H1 (cell line): ENCODE measurements around the gene DUSP3. TPM values are rescaled to one million over a fixed set of nuclear protein-coding genes. Genes with fewer than 3 reads are reported as not detected.

Experiments
- CTCF ChIA-PET: fragments of 300-600 bp; sonication (Branson Sonifier 250); formaldehyde crosslinking; loops from one replicate; lab custom pipeline; 2021; ENCODE audit not compliant: partially characterized antibody; lab: Charles Lee
- POLR2A ChIA-PET: fragments of 300-600 bp; sonication (Branson Sonifier 250); formaldehyde crosslinking; loops from one replicate; lab custom pipeline; 2021; ENCODE audit warnings: inconsistent platforms; ENCODE audit not compliant: partially characterized antibody; lab: Charles Lee
- DNase-seq, 2 experiments: peaks; one replicate each; pipeline versions ENCODE4 v3.0.0 to v3.0.0-alpha.2; 2010 to 2022; ENCODE audit warnings: low spot score in 2 of 2, low read depth in 1 of 2, mixed read lengths in 1 of 2
- FAIRE-seq: peaks from 2 replicates; lab custom pipeline; 2011; peaks lifted over from hg19 to GRCh38; lab: Jason Lieb, UNC
- H2AFZ ChIP-seq: 2 replicates; pipeline ENCODE4 v1.8.1; 2012; ENCODE audit warnings: low read length, inconsistent platforms
- H2AK5ac ChIP-seq: 2 replicates; pipeline ENCODE4 v1.6.1; 2013; ENCODE audit warnings: low read depth, low read length
- H2BK120ac ChIP-seq: replicated peaks from 2 replicates; pipeline ENCODE3; 2013; ENCODE audit warnings: low read depth, low read length, inconsistent platforms
- H2BK12ac ChIP-seq: 2 replicates; pipeline ENCODE4 v1.6.1; 2013; ENCODE audit warnings: low read depth, low read length
- H2BK15ac ChIP-seq: 2 replicates; pipeline ENCODE4 v1.6.1; 2013; ENCODE audit warnings: low read length
- H2BK20ac ChIP-seq: 2 replicates; pipeline ENCODE4 v1.6.1; 2013; ENCODE audit warnings: low read length
- H2BK5ac ChIP-seq: 2 replicates; pipeline ENCODE4 v1.6.1; 2013; ENCODE audit warnings: low read depth, low read length
- H3K14ac ChIP-seq: 2 replicates; pipeline ENCODE4 v1.6.1; 2013; ENCODE audit warnings: inconsistent platforms; ENCODE audit not compliant: insufficient read length
- H3K18ac ChIP-seq: 2 replicates; pipeline ENCODE4 v1.6.1; 2013; ENCODE audit warnings: low read length; ENCODE audit errors: extremely low read depth
- H3K23ac ChIP-seq: 2 replicates; pipeline ENCODE4 v1.6.1; 2013; ENCODE audit warnings: inconsistent platforms; ENCODE audit not compliant: insufficient read length
- H3K23me2 ChIP-seq: 2 replicates; pipeline ENCODE4 v1.6.1; 2013; ENCODE audit warnings: low read depth, low read length
- H3K27ac ChIP-seq: 2 replicates; pipeline ENCODE4 v1.6.1; 2011; ENCODE audit warnings: low read depth, low read length, inconsistent platforms
- H3K27me3 ChIP-seq, 4 experiments: replicated peaks in 1 of 4; 1 replicate in 1 of 4; 2 replicates in 3 of 4; pipeline versions ENCODE4 v1.6.1 to v1.8.1; 2011 to 2013; ENCODE audit warnings: low read length in 3 of 4, mild to moderate bottlenecking in 3 of 4, inconsistent platforms in 2 of 4, mixed read lengths in 2 of 4, moderate library complexity in 1 of 4; ENCODE audit not compliant: control insufficient read depth in 3 of 4, insufficient read depth in 3 of 4; ENCODE audit errors: extremely low read depth in 1 of 4
- H3K36me3 ChIP-seq, 4 experiments: 2 replicates each; pipeline versions ENCODE4 v1.6.1 to v1.8.1; 2011 to 2013; ENCODE audit warnings: mild to moderate bottlenecking in 4 of 4, low read length in 3 of 4, moderate library complexity in 2 of 4, control low read depth in 1 of 4, inconsistent platforms in 1 of 4; ENCODE audit not compliant: insufficient read depth in 4 of 4, control insufficient read depth in 2 of 4
- H3K4ac ChIP-seq: replicated peaks from 2 replicates; pipeline ENCODE3; 2013; ENCODE audit warnings: low read length, low read depth, mixed read lengths, inconsistent platforms; ENCODE audit not compliant: insufficient read length
- H3K4me1 ChIP-seq, 4 experiments: replicated peaks in 1 of 4; 1 replicate in 1 of 4; 2 replicates in 3 of 4; pipeline versions ENCODE4 v1.6.1 to v1.8.1; 2011 to 2013; ENCODE audit warnings: low read length in 3 of 4, inconsistent platforms in 2 of 4, mixed read lengths in 1 of 4; ENCODE audit not compliant: insufficient read depth in 4 of 4, control insufficient read depth in 3 of 4
- H3K4me2 ChIP-seq, 2 experiments: 2 replicates each; pipeline versions ENCODE4 v1.6.1 to v1.8.1; 2011 to 2013; ENCODE audit warnings: low read depth in 2 of 2, low read length in 2 of 2, control low read depth in 1 of 2, inconsistent platforms in 1 of 2, mild to moderate bottlenecking in 1 of 2; ENCODE audit not compliant: insufficient read depth in 1 of 2
- H3K4me3 ChIP-seq, 4 experiments: fragments of 200-600, 300-600 bp in 1 of 4; sonication (generic), shearing (Covaris generic), sonication (Bioruptor Twin) in 1 of 4; 2 replicates each; pipeline versions ENCODE4 v1.5.1 to v1.8.1; 2011 to 2016; ENCODE audit warnings: low read length in 4 of 4, low read depth in 3 of 4, control low read depth in 2 of 4, inconsistent platforms in 2 of 4, mild to moderate bottlenecking in 2 of 4, mixed read lengths in 1 of 4, moderate library complexity in 1 of 4; ENCODE audit not compliant: insufficient read depth in 2 of 4; ENCODE audit errors: extremely low read depth in 1 of 4
- H3K56ac ChIP-seq: replicated peaks from 2 replicates; pipeline ENCODE3; 2013; ENCODE audit warnings: low read depth, mild to moderate bottlenecking, mixed read lengths, low read length, inconsistent platforms; ENCODE audit not compliant: insufficient read length
- H3K79me1 ChIP-seq: 2 replicates; pipeline ENCODE4 v1.6.1; 2013; ENCODE audit warnings: low read depth, low read length, control low read depth
- H3K79me2 ChIP-seq, 2 experiments: 2 replicates each; pipeline versions ENCODE4 v1.6.1 to v1.8.1; 2012 to 2013; ENCODE audit warnings: low read length in 2 of 2, mild to moderate bottlenecking in 2 of 2, inconsistent platforms in 1 of 2; ENCODE audit not compliant: insufficient read depth in 2 of 2, control insufficient read depth in 1 of 2
- H3K9ac ChIP-seq, 4 experiments: replicated peaks in 1 of 4; 1 replicate in 1 of 4; 2 replicates in 3 of 4; pipeline versions ENCODE4 v1.6.1 to v1.8.1; 2011 to 2013; ENCODE audit warnings: low read depth in 3 of 4, low read length in 3 of 4, control low read depth in 2 of 4, mild to moderate bottlenecking in 2 of 4, moderate library complexity in 2 of 4, inconsistent platforms in 1 of 4; ENCODE audit errors: extremely low read depth in 1 of 4
- H3K9me3 ChIP-seq, 2 experiments: 2 replicates each; pipeline versions ENCODE4 v1.6.1 to v1.8.1; 2012 to 2013; ENCODE audit warnings: mild to moderate bottlenecking in 2 of 2, moderate library complexity in 2 of 2, control low read depth in 1 of 2, inconsistent platforms in 1 of 2, low read depth in 1 of 2, low read length in 1 of 2, mixed read lengths in 1 of 2; ENCODE audit not compliant: insufficient read depth in 2 of 2
- H4K20me1 ChIP-seq, 2 experiments: replicated peaks in 1 of 2; 2 replicates each; pipeline versions ENCODE3 to v1.8.1; 2011 to 2013; ENCODE audit warnings: inconsistent platforms in 2 of 2, low read length in 2 of 2, mild to moderate bottlenecking in 1 of 2; ENCODE audit not compliant: insufficient read depth in 2 of 2, control insufficient read depth in 1 of 2
- H4K5ac ChIP-seq: 2 replicates; pipeline ENCODE4 v1.6.1; 2013; ENCODE audit warnings: low read length, low read depth, mixed read lengths, inconsistent platforms; ENCODE audit not compliant: insufficient read length
- H4K8ac ChIP-seq: 2 replicates; pipeline ENCODE4 v1.8.0; 2013; ENCODE audit warnings: mild to moderate bottlenecking, moderate library complexity, low read length, inconsistent platforms; ENCODE audit not compliant: insufficient read depth; ENCODE audit errors: extremely low read depth
- H4K91ac ChIP-seq: replicated peaks from 2 replicates; pipeline ENCODE3; 2013; ENCODE audit warnings: low read length, mixed read lengths, inconsistent platforms; ENCODE audit not compliant: insufficient read length
- POLR2AphosphoS5 ChIP-seq: IDR thresholded peaks from 2 replicates; pipeline ENCODE4 v1.6.1; 2011; ENCODE audit warnings: low read depth, low read length
- RBBP5 ChIP-seq: IDR thresholded peaks from 2 replicates; pipeline ENCODE4 v1.7.1; 2012; ENCODE audit warnings: low read depth, mild to moderate bottlenecking, inconsistent platforms, low read length, moderate library complexity, borderline replicate concordance
- SIN3A ChIP-seq, 2 experiments: IDR thresholded peaks in 1 of 2; conservative IDR thresholded peaks in 1 of 2; 2 replicates each; pipeline ENCODE4 v1.6.1; 2011 to 2012; ENCODE audit warnings: low read length in 2 of 2, improper control_type of control experiment in 1 of 2, low read depth in 1 of 2, mild to moderate bottlenecking in 1 of 2
- SIRT6 ChIP-seq: IDR thresholded peaks from one replicate; pipeline ENCODE4 v1.7.1; 2012; ENCODE audit warnings: low read length, inconsistent platforms
- SP1 ChIP-seq: IDR thresholded peaks from 2 replicates; pipeline ENCODE4 v1.6.1; 2011; ENCODE audit warnings: low read depth, low read length
- SP2 ChIP-seq: IDR thresholded peaks from 2 replicates; pipeline ENCODE4 v1.6.1; 2012; ENCODE audit warnings: mild to moderate bottlenecking, low read length, inconsistent platforms
- WGBS, 2 experiments: shearing (Covaris generic) in 1 of 2; methylation state at CpG; one replicate each; pipeline versions ENCODE4 v1.1.6 to v1.1.7; 2013 to 2015; ENCODE audit warnings: low lambda C conversion rate in 2 of 2, mixed read lengths in 2 of 2, inconsistent platforms in 1 of 2, low coverage in 1 of 2, missing lambda C conversion rate in 1 of 2; ENCODE audit not compliant: insufficient replicate concordance in 2 of 2, insufficient coverage in 1 of 2, insufficient read length in 1 of 2; ENCODE audit errors: extremely low coverage in 1 of 2, missing lambda C conversion rate in 1 of 2; 5-methylcytosine and 5-hydroxymethylcytosine counted together
- polyA plus RNA-seq, 7 experiments: library from polyadenylated mRNA; depleted of rRNA in 3 of 7; stranded (reverse) in 5 of 7; unstranded in 2 of 7; fragments of >200 nt in 5 of 7; fragments of 200-250 nt in 2 of 7; gene quantifications; 1 replicate in 5 of 7; 2 replicates in 1 of 7; 4 replicates in 1 of 7; pipeline versions ENCODE4 v1.2.1 to v1.2.3, GENCODE V29; 2011 to 2013; ENCODE audit warnings: missing spikeins in 2 of 7, mixed read lengths in 2 of 7
- total RNA-seq: library from RNA; stranded (reverse); fragmentation: NEBNext Ultra II Directional; extraction: Animal tissue kit (Norgen Biotek cat#: 25700); gene quantifications from 2 replicates; pipeline ENCODE4 v1.2.1, GENCODE V29; 2021

The DUSP3 gene
- total and polyA plus RNA-seq, 2 of the 8 experiments (the other 6 are each of a cell fraction or from before 2014, with no cell fraction given): 15.1 to 21.2 TPM

- Histone ChIP-seq H4K5ac (no peak overlapping the region), H3K4me1 (no peaks in the 10 kb centered on the region; a peak in 1 of 7 replicates), H3K23me2 (no peaks in the 10 kb centered on the region), H4K91ac (no peak overlapping the region), H3K79me1 (no peaks in the 10 kb centered on the region), H3K9me3 (no peaks in the 10 kb centered on the region), H3K56ac (no peak overlapping the region), H3K9ac (no peak overlapping the region), H2BK15ac (no peak overlapping the region), H3K27ac (no peak overlapping the region; the same call in 1 of the 2 replicates), H3K27me3 (no peaks in the 10 kb centered on the region), H2BK5ac (no peak overlapping the region), H3K4me3 (no peak overlapping the region), H2AK5ac (no peak overlapping the region), H3K4ac (no peak overlapping the region), H2BK20ac (no peak overlapping the region), H3K18ac (no peak overlapping the region), H3K36me3 (peaks cover 0 to 8% (median 0%) of the 10 kb centered on the region in 4 experiments; a peak in 3 of 8 replicates), H4K20me1 (no peaks in the 10 kb centered on the region), H3K14ac (no peak overlapping the region), H3K79me2 (no peaks in the 10 kb centered on the region), H2BK12ac (no peak overlapping the region), H4K8ac (no peak overlapping the region), H2AFZ (no peak overlapping the region), H2BK120ac (no peak overlapping the region), H3K23ac (no peak overlapping the region), H3K4me2 (no peak overlapping the region)
- DNase-seq (no peak), FAIRE-seq (no peak)
- TF ChIP-seq POLR2AphosphoS5 (no peak), SIN3A (conservative IDR thresholded peaks at IDR 0.05 in 1 of 2, IDR thresholded peaks at IDR 0.05 in 1 of 2; ENCODE audit: low read depth in 1 of 2, low read length in 2 of 2) (no peak), SP1 (no peak), RBBP5 (no peak), SP2 (no peak), SIRT6 (no peak)
- 91% methylated on average over 12 of the region's 12 CpGs; no CpG with 5 or more reads in 1 of the 2 experiments for WGBS, 2 experiments
- ChIA-PET CTCF (interaction anchor here (0.9 to 3.3 kb wide), 5 partner anchors 9 to 134 kb away, joined by 3 to 16 read pairs (median 5); no protein-coding TSS in a partner anchor), POLR2A (interaction anchor here (1.5 kb wide), 1 partner anchor 10 kb away, joined by 4 read pairs; no protein-coding TSS in a partner anchor)
Observed at GRCh38 chr17:43825567-43825966, 46.8 kb upstream of the DUSP3 start.
